Stimulated activated CD8-positive, alpha-beta memory T cell treated with anti-CD3 and anti-CD28 coated beads, Interleukin-12 subunit alpha, Interleukin-12 subunit beta, amount 100 ng/mL, for 4 hours (primary cell): ENCODE data around the gene PDE4DIP.
"Not testable (repeated sequence)": the region's sequence is repeated elsewhere in the genome, so short reads cannot be mapped to it uniquely, and the experiment has no call there.

ENCODE experiments used
- DNase-seq: peaks from one replicate; pipeline ENCODE4 v3.0.0-alpha.2; 2020; ENCODE audit warnings: low read depth

The PDE4DIP gene

GRCh38 chr1:148921047-148921446, 76.8 kb downstream of the PDE4DIP start:
- DNase-seq: not testable (repeated sequence)

- not testable (repeated sequence) for DNase-seq
These were observed 79.6 kb downstream of the PDE4DIP start for GRCh38 chr1:148923798-148924197.

- DNase-seq: not testable (repeated sequence)
These were observed 83.4 kb downstream of the PDE4DIP start for GRCh38 chr1:148927645-148928044.

- not testable (repeated sequence) for DNase-seq
These were observed 85.0 kb downstream of the PDE4DIP start for GRCh38 chr1:148929253-148929652.

- DNase-seq: not testable (repeated sequence)
These were observed 91.3 kb downstream of the PDE4DIP start for GRCh38 chr1:148935381-148936002.

GRCh38 chr1:148942906-148943305, 98.7 kb downstream of the PDE4DIP start:
- DNase-seq: not testable (repeated sequence)

GRCh38 chr1:148945130-148945529, 100.9 kb downstream of the PDE4DIP start:
- DNase-seq: not testable (repeated sequence)

- DNase-seq: not testable (repeated sequence)
These were observed 104.5 kb downstream of the PDE4DIP start for GRCh38 chr1:148948768-148949167.

GRCh38 chr1:148951336-148952227, 107.4 kb downstream of the PDE4DIP start:
- DNase-seq: peak; percentile 55

GRCh38 chr1:148952253-148952937, 108.2 kb downstream of the PDE4DIP start:
- peak; percentile 37 for DNase-seq

GRCh38 chr1:148952938-148953616, 108.8 kb downstream of the PDE4DIP start:
- not testable (repeated sequence) for DNase-seq

GRCh38 chr1:148953730-148954129, 109.5 kb downstream of the PDE4DIP start:
- not testable (repeated sequence) for DNase-seq

GRCh38 chr1:148958343-148958742, 114.1 kb downstream of the PDE4DIP start:
- DNase-seq: not testable (repeated sequence)

- DNase-seq: not testable (repeated sequence)
These were observed 116.2 kb downstream of the PDE4DIP start for GRCh38 chr1:148960212-148961000.

- not testable (repeated sequence) for DNase-seq
These were observed 118.1 kb downstream of the PDE4DIP start for GRCh38 chr1:148962127-148962857.

- not testable (repeated sequence) for DNase-seq
These were observed 121.9 kb downstream of the PDE4DIP start for GRCh38 chr1:148966084-148966483.

GRCh38 chr1:148967580-148967979, 123.4 kb downstream of the PDE4DIP start:
- DNase-seq: not testable (repeated sequence)

GRCh38 chr1:148968682-148969081, 124.5 kb downstream of the PDE4DIP start:
- not testable (repeated sequence) for DNase-seq

GRCh38 chr1:148969126-148969525, 124.9 kb downstream of the PDE4DIP start:
- not testable (repeated sequence) for DNase-seq

GRCh38 chr1:148975453-148975852, 131.2 kb downstream of the PDE4DIP start:
- not testable (repeated sequence) for DNase-seq
